C4-2B (cell line): ENCODE results near the gene PPP1CC.

Source experiments
- ZFX ChIP-seq: fragments of 450-650 bp; IDR thresholded peaks from 2 replicates; pipeline ENCODE4 v1.6.1; 2017
- TF ChIP-seq, protein P1 (sequence below): fragments of 450-650 bp; conservative IDR thresholded peaks from 2 replicates; pipeline ENCODE4 v1.5.1; 2017; ENCODE audit warnings: mild to moderate bottlenecking

DNA sequence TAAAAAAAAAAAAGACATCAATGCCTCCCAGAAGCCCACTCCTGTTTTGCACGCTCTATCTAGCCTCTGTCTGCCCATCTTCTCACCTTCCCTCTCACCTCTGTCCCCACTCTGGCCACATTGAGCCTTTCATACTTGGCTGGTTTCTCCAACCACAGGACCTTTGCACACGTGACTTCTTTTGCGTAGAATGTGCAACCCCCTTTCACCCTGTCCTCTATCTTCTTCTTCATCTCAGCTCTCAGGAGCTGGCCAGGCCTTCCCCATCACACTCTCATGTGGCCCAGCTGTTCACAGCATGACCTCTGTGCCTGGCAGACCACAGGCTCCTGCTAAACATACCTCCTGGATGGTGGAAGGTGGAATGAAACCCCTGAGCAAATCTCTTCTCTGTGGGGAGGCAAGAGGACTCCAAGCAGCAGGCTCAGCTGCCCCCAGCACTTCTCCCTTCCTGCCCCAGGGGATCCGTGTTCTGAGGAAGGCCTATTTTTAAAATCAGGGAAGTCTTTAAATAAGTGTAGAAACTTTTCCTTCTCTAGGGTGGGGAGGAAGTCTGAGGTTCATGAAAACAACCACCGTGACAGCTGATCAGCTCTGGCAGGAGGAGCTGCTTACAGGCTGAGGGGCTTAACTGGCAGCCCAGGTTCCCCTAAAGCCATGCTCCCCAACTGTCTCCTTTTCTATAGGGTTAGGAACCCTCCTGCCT is 65.3 kb downstream of the PPP1CC start:
- TF ChIP-seq, protein P1, sequence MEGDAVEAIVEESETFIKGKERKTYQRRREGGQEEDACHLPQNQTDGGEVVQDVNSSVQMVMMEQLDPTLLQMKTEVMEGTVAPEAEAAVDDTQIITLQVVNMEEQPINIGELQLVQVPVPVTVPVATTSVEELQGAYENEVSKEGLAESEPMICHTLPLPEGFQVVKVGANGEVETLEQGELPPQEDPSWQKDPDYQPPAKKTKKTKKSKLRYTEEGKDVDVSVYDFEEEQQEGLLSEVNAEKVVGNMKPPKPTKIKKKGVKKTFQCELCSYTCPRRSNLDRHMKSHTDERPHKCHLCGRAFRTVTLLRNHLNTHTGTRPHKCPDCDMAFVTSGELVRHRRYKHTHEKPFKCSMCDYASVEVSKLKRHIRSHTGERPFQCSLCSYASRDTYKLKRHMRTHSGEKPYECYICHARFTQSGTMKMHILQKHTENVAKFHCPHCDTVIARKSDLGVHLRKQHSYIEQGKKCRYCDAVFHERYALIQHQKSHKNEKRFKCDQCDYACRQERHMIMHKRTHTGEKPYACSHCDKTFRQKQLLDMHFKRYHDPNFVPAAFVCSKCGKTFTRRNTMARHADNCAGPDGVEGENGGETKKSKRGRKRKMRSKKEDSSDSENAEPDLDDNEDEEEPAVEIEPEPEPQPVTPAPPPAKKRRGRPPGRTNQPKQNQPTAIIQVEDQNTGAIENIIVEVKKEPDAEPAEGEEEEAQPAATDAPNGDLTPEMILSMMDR: no peak
- TF ChIP-seq ZFX: no peak
